Nephron progenitor cell (in vitro differentiated cells): ENCODE results near the gene SPAG7.

ENCODE experiments used
- DNase-seq: peaks from one replicate; pipeline ENCODE4 v3.0.0; 2021
- H3K27ac Mint-ChIP-seq: 2 replicates; pipeline ENCODE4 v1.8.0; 2021; ENCODE audit warnings: mild to moderate bottlenecking, moderate library complexity, mixed read lengths
- H3K27me3 Mint-ChIP-seq: 2 replicates; pipeline ENCODE4 v1.8.0; 2021; ENCODE audit warnings: mild to moderate bottlenecking, low read depth, mixed read lengths; ENCODE audit not compliant: poor library complexity
- H3K36me3 Mint-ChIP-seq: 2 replicates; pipeline ENCODE4 v1.8.0; 2021; ENCODE audit warnings: low read depth, mixed read lengths
- H3K4me1 Mint-ChIP-seq: 2 replicates; pipeline ENCODE4 v1.8.0; 2021; ENCODE audit warnings: mixed read lengths
- H3K4me3 Mint-ChIP-seq: 2 replicates; pipeline ENCODE4 v1.8.0; 2021; ENCODE audit warnings: mild to moderate bottlenecking, moderate library complexity, mixed read lengths
- H3K9me3 Mint-ChIP-seq: 2 replicates; pipeline ENCODE4 v1.8.0; 2021; ENCODE audit warnings: mild to moderate bottlenecking, moderate library complexity, mixed read lengths
- TF ChIP-seq, protein P1 (sequence below): fragments of 200-600 bp; sonication (generic); IDR thresholded peaks from 2 replicates; pipeline ENCODE4 v1.5.0; 2021; ENCODE audit warnings: antibody characterized with exemption

The SPAG7 gene

DNA sequence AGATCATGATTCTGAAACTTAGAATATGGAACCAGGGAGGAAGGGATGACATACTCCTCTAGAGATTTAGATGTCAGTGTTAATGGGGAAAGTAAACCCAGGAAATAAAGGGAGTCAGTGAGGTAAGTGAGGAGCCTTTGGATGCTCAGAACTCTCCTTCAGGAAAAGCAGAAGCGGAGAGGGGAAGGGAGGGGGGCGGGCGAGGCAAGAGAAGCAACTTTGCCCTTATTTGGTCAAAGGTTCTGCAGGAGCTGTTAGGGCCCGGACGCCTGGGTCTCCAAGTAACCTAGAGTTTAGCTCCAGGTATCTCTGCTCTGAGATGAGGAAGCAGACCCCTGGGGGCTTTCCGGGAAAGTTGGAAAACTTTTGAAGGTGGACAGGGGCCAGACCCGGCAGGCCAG lies 20.6 kb downstream of the SPAG7 start:
- Mint-ChIP-seq H3K4me3 (peak overlapping the region; percentile 99), H3K4me1 (peaks cover 47% of the 10 kb centered on the region), H3K36me3 (peaks cover 27% of the 10 kb centered on the region), H3K27me3 (peaks cover 2% of the 10 kb centered on the region), H3K9me3 (no peaks in the 10 kb centered on the region), H3K27ac (peak overlapping the region; percentile 93)
- TF ChIP-seq, protein P1, sequence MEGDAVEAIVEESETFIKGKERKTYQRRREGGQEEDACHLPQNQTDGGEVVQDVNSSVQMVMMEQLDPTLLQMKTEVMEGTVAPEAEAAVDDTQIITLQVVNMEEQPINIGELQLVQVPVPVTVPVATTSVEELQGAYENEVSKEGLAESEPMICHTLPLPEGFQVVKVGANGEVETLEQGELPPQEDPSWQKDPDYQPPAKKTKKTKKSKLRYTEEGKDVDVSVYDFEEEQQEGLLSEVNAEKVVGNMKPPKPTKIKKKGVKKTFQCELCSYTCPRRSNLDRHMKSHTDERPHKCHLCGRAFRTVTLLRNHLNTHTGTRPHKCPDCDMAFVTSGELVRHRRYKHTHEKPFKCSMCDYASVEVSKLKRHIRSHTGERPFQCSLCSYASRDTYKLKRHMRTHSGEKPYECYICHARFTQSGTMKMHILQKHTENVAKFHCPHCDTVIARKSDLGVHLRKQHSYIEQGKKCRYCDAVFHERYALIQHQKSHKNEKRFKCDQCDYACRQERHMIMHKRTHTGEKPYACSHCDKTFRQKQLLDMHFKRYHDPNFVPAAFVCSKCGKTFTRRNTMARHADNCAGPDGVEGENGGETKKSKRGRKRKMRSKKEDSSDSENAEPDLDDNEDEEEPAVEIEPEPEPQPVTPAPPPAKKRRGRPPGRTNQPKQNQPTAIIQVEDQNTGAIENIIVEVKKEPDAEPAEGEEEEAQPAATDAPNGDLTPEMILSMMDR, result no peak
- no peak for DNase-seq

- no peak for DNase-seq
- Mint-ChIP-seq H3K27me3 (no peaks in the 10 kb centered on the region), H3K36me3 (peaks cover 33% of the 10 kb centered on the region), H3K27ac (peak overlapping the region; percentile 93), H3K4me1 (peaks cover 47% of the 10 kb centered on the region), H3K9me3 (no peaks in the 10 kb centered on the region), H3K4me3 (peak overlapping the region; percentile 99)
- TF ChIP-seq, protein P1, result no peak
These were observed 21.2 kb downstream of the SPAG7 start for GRCh38 chr17:4946312-4946976.

- Mint-ChIP-seq H3K27me3 (no peaks in the 10 kb centered on the region), H3K36me3 (peaks cover 36% of the 10 kb centered on the region), H3K9me3 (no peaks in the 10 kb centered on the region), H3K4me1 (peaks cover 47% of the 10 kb centered on the region), H3K4me3 (peak overlapping the region; percentile 99), H3K27ac (peak overlapping the region; percentile 98)
- DNase-seq, result no peak
- TF ChIP-seq, protein P1, result no peak
These were observed 21.7 kb downstream of the SPAG7 start for GRCh38 chr17:4945944-4946280.

- Mint-ChIP-seq H3K27me3 (no peaks in the 10 kb centered on the region), H3K36me3 (peaks cover 36% of the 10 kb centered on the region), H3K9me3 (no peaks in the 10 kb centered on the region), H3K27ac (peak overlapping the region; percentile 98), H3K4me1 (peaks cover 43% of the 10 kb centered on the region), H3K4me3 (peak overlapping the region; percentile 99)
- TF ChIP-seq, protein P1, result no peak
- DNase-seq, result no peak
These were observed 22.3 kb downstream of the SPAG7 start for GRCh38 chr17:4945176-4945943.

- Mint-ChIP-seq H3K27me3 (peaks cover 5% of the 10 kb centered on the region), H3K36me3 (peaks cover 36% of the 10 kb centered on the region), H3K4me3 (no peak overlapping the region), H3K4me1 (peaks cover 41% of the 10 kb centered on the region), H3K27ac (peak overlapping the region; percentile 98), H3K9me3 (no peaks in the 10 kb centered on the region)
- TF ChIP-seq, protein P1, result no peak
- no peak for DNase-seq
These were observed 23.0 kb downstream of the SPAG7 start for GRCh38 chr17:4944554-4945175.
